ENCODE results near the gene ZACN.
A peak's percentile ranks its signal among the peaks of the same experiment; 100 is the strongest.

ZACN gene

GRCh38 chr17:76102944-76103273 lies 23.9 kb downstream of the ZACN start:
- peaks cover 14% of the 10 kb centered on the region; the same call in 1 of the 2 replicates for H3K79me2 ChIP-seq (ENCODE audit: insufficient read depth, low read depth)
- H2AFZ ChIP-seq (ENCODE audit: low read depth): peak overlapping the region; percentile 65
- H3K4me3 ChIP-seq (IDR thresholded peaks at IDR 0.05; ENCODE audit: insufficient read depth, low read depth, low read length): peak overlapping the region; percentile 61
- H4K20me1 ChIP-seq (ENCODE audit: insufficient read depth): no peaks in the 10 kb centered on the region
- H3K9ac ChIP-seq: peak overlapping the region; percentile 59; the same call in 1 of the 2 replicates
- H3K4me1 ChIP-seq (ENCODE audit: low read depth, poor library complexity, severe bottlenecking): peaks cover 14% of the 10 kb centered on the region
- 0 out of 2 replicates have a peak, but pooled peaks have one; percentile 17 for TF ChIP-seq CTCF (conservative IDR thresholded peaks at IDR 0.05; ENCODE audit: low read depth, low read length)
- peak overlapping the region; percentile 88 for H3K4me2 ChIP-seq
- peak overlapping the region; percentile 22; the same call in 1 of the 2 replicates for H3K27ac ChIP-seq
- H3K36me3 ChIP-seq (ENCODE audit: insufficient read depth): no peaks in the 10 kb centered on the region; the same call in 1 of the 2 replicates
- H3K27me3 ChIP-seq (ENCODE audit: insufficient read depth, low read depth): no peaks in the 10 kb centered on the region

- Histone ChIP-seq H3K4me1 (ENCODE audit: low read depth, poor library complexity, severe bottlenecking) (peaks cover 14% of the 10 kb centered on the region), H2AFZ (ENCODE audit: low read depth) (peak within 1 kb of the TSS; percentile 65), H4K20me1 (ENCODE audit: insufficient read depth) (no peaks in the 10 kb centered on the region), H3K79me2 (ENCODE audit: insufficient read depth, low read depth) (peaks cover 14% of the 10 kb centered on the region; the same call in 1 of the 2 replicates), H3K36me3 (ENCODE audit: insufficient read depth) (no peaks in the 10 kb centered on the region; the same call in 1 of the 2 replicates), H3K27ac (peak within 1 kb of the TSS; percentile 22; the same call in 1 of the 2 replicates), H3K27me3 (ENCODE audit: insufficient read depth, low read depth) (no peaks in the 10 kb centered on the region), H3K9ac (peak within 1 kb of the TSS; percentile 59; the same call in 1 of the 2 replicates), H3K4me3 (IDR thresholded peaks at IDR 0.05; ENCODE audit: insufficient read depth, low read depth, low read length) (peak within 1 kb of the TSS; percentile 61), H3K4me2 (peak within 1 kb of the TSS; percentile 88)
- TF ChIP-seq CTCF (conservative IDR thresholded peaks at IDR 0.05; ENCODE audit: low read depth, low read length): no peak
Observed at GRCh38 chr17:76103274-76104139, 24.5 kb downstream of the ZACN start, which contains the start of gene EXOC7. EXOC7 (minus strand) TSS chr17:76103787; CDS start chr17:76103692, 95 bp downstream.

- Histone ChIP-seq H3K79me2 (ENCODE audit: insufficient read depth, low read depth) (peaks cover 14% of the 10 kb centered on the region; the same call in 1 of the 2 replicates), H3K9ac (peak overlapping the region; percentile 59; the same call in 1 of the 2 replicates), H3K4me3 (IDR thresholded peaks at IDR 0.05; ENCODE audit: insufficient read depth, low read depth, low read length) (no peak overlapping the region), H3K4me2 (peak overlapping the region; percentile 88), H3K27ac (peak overlapping the region; percentile 22; the same call in 1 of the 2 replicates), H3K36me3 (ENCODE audit: insufficient read depth) (no peaks in the 10 kb centered on the region; the same call in 1 of the 2 replicates), H3K4me1 (ENCODE audit: low read depth, poor library complexity, severe bottlenecking) (peaks cover 14% of the 10 kb centered on the region), H3K27me3 (ENCODE audit: insufficient read depth, low read depth) (no peaks in the 10 kb centered on the region), H4K20me1 (ENCODE audit: insufficient read depth) (no peaks in the 10 kb centered on the region), H2AFZ (ENCODE audit: low read depth) (peak overlapping the region; percentile 65)
- no peak for TF ChIP-seq CTCF (conservative IDR thresholded peaks at IDR 0.05; ENCODE audit: low read depth, low read length)
Observed at GRCh38 chr17:76104140-76104895, 25.3 kb downstream of the ZACN start.

GRCh38 chr17:76104896-76105231 lies 25.9 kb downstream of the ZACN start:
- Histone ChIP-seq H4K20me1 (ENCODE audit: insufficient read depth) (no peaks in the 10 kb centered on the region), H3K4me2 (no peak overlapping the region), H3K4me3 (IDR thresholded peaks at IDR 0.05; ENCODE audit: insufficient read depth, low read depth, low read length) (no peak overlapping the region), H2AFZ (ENCODE audit: low read depth) (peak overlapping the region; percentile 65; the same call in 1 of the 2 replicates), H3K27me3 (ENCODE audit: insufficient read depth, low read depth) (no peaks in the 10 kb centered on the region), H3K9ac (no peak overlapping the region), H3K27ac (no peak overlapping the region), H3K4me1 (ENCODE audit: low read depth, poor library complexity, severe bottlenecking) (peaks cover 14% of the 10 kb centered on the region), H3K79me2 (ENCODE audit: insufficient read depth, low read depth) (peaks cover 14% of the 10 kb centered on the region; the same call in 1 of the 2 replicates), H3K36me3 (ENCODE audit: insufficient read depth) (no peaks in the 10 kb centered on the region; the same call in 1 of the 2 replicates)
- TF ChIP-seq CTCF (conservative IDR thresholded peaks at IDR 0.05; ENCODE audit: low read depth, low read length): no peak

All from KMS-11 (cell line).